OCI-M1 (cell line): ENCODE data around the gene KHK.
"Not testable (repeated sequence)": the region's sequence is repeated elsewhere in the genome, so short reads cannot be mapped to it uniquely, and the experiment has no call there.

ENCODE experiments used
- DNase-seq: peaks from one replicate; lab custom pipeline; 2025; lab: John Stamatoyannopoulos, UW

The KHK gene

GRCh38 chr2:27059141-27059820, 27.3 kb upstream of the KHK start:
- no peak for DNase-seq

GRCh38 chr2:27060323-27060722, 26.2 kb upstream of the KHK start:
- DNase-seq = no peak

GRCh38 chr2:27065128-27065527, 21.4 kb upstream of the KHK start:
- no peak for DNase-seq

GRCh38 chr2:27067385-27067784, 19.2 kb upstream of the KHK start:
- DNase-seq = no peak

GRCh38 chr2:27069436-27069835, 17.1 kb upstream of the KHK start:
- no peak for DNase-seq

GRCh38 chr2:27069961-27070618, 16.5 kb upstream of the KHK start:
- DNase-seq = no peak

- no peak for DNase-seq
Measured at GRCh38 chr2:27070653-27071276, 15.8 kb upstream of the KHK start.

GRCh38 chr2:27071277-27071989, 15.1 kb upstream of the KHK start, which contains the start of gene OST4:
OST4 (minus strand) TSS chr2:27071654.
- peak; percentile 97 for DNase-seq

GRCh38 chr2:27071990-27072830, 14.4 kb upstream of the KHK start:
- peak; percentile 58 for DNase-seq

GRCh38 chr2:27072920-27073319, 13.7 kb upstream of the KHK start:
- no peak for DNase-seq

GRCh38 chr2:27073782-27074181, 12.8 kb upstream of the KHK start:
- peak; percentile 35 for DNase-seq

GRCh38 chr2:27074738-27075565, 11.6 kb upstream of the KHK start:
- peak; percentile 33 for DNase-seq

- not testable (repeated sequence) for DNase-seq
Measured at GRCh38 chr2:27075566-27075871, 11.1 kb upstream of the KHK start.

- no peak for DNase-seq
Measured at GRCh38 chr2:27076323-27076722, 10.2 kb upstream of the KHK start.

GRCh38 chr2:27077231-27077630, 9.3 kb upstream of the KHK start:
- DNase-seq = no peak

GRCh38 chr2:27078267-27079194, 8.0 kb upstream of the KHK start, which contains the start of gene EMILIN1:
EMILIN1 (plus strand) TSS chr2:27078615; CDS start chr2:27079066, 451 bp downstream.
- DNase-seq = no peak

GRCh38 chr2:27079233-27080139, 7.1 kb upstream of the KHK start:
- DNase-seq = no peak

GRCh38 chr2:27080140-27080469, 6.5 kb upstream of the KHK start:
- no peak for DNase-seq

- no peak for DNase-seq
Measured at GRCh38 chr2:27080603-27080936, 6.0 kb upstream of the KHK start.
